ENCODE results near the gene HNRNPUL1.

DNA sequence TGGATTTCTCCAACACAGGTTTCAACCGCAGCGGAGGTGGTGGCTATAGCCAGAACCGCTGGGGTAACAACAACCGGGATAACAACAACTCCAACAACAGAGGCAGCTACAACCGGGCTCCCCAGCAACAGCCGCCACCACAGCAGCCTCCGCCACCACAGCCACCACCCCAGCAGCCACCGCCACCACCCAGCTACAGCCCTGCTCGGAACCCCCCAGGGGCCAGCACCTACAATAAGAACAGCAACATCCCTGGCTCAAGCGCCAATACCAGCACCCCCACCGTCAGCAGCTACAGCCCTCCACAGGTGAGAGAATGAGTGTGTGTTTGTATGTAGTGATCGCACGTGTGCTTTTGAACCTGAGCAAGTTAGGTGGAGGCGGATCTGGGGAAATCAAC, 39.8 kb downstream of the HNRNPUL1 start:
- TF ChIP-seq CTCF (IDR thresholded peaks at IDR 0.05; ENCODE audit: low read length), result no peak
- TF ChIP-seq EZH2 (IDR thresholded peaks at IDR 0.05; ENCODE audit: borderline replicate concordance, low read length), result no peak
